ENCODE measurements around the gene DNAJC16.
"Not testable (repeated sequence)": the region's sequence is repeated elsewhere in the genome, so short reads cannot be mapped to it uniquely, and the experiment has no call there.

Gene DNAJC16

GRCh38 chr1:15584489-15585363 lies 58.1 kb downstream of the DNAJC16 start, which contains the start of gene AGMAT:
AGMAT (minus strand) TSS chr1:15585051; CDS start chr1:15584967, 84 bp downstream.
- peak; percentile 42 for DNase-seq

GRCh38 chr1:15592285-15592684 lies 65.6 kb downstream of the DNAJC16 start:
- no peak for DNase-seq

- no peak for DNase-seq
These were observed 69.4 kb downstream of the DNAJC16 start for GRCh38 chr1:15595809-15596617.

- DNase-seq, result no peak
These were observed 71.8 kb downstream of the DNAJC16 start for GRCh38 chr1:15598436-15598835.

- peak; percentile 94 for DNase-seq
These were observed 76.7 kb downstream of the DNAJC16 start for GRCh38 chr1:15603050-15603965.

- not testable (repeated sequence) for DNase-seq
These were observed 77.3 kb downstream of the DNAJC16 start for GRCh38 chr1:15603966-15604282.

- DNase-seq, result not testable (repeated sequence)
These were observed 77.8 kb downstream of the DNAJC16 start for GRCh38 chr1:15604400-15604799.

- DNase-seq, result no peak
These were observed 79.0 kb downstream of the DNAJC16 start for GRCh38 chr1:15605398-15606383.

- no peak for DNase-seq
These were observed 83.0 kb downstream of the DNAJC16 start for GRCh38 chr1:15609631-15610030.

GRCh38 chr1:15610167-15610566 lies 83.5 kb downstream of the DNAJC16 start:
- no peak for DNase-seq

- DNase-seq, result no peak
These were observed 89.9 kb downstream of the DNAJC16 start for GRCh38 chr1:15616373-15617172.

GRCh38 chr1:15617173-15618076 lies 90.8 kb downstream of the DNAJC16 start, which contains the start of gene DDI2:
DDI2 (plus strand) TSS chr1:15617458; CDS start chr1:15617671, 213 bp downstream.
- peak; percentile 97 for DNase-seq

- peak; percentile 44 for DNase-seq
These were observed 91.5 kb downstream of the DNAJC16 start for GRCh38 chr1:15618077-15618654.

GRCh38 chr1:15618655-15619525 lies 92.2 kb downstream of the DNAJC16 start:
- DNase-seq, result no peak

GRCh38 chr1:15620155-15620545 lies 93.5 kb downstream of the DNAJC16 start:
- peak; percentile 76 for DNase-seq

GRCh38 chr1:15620902-15621682 lies 94.4 kb downstream of the DNAJC16 start:
- DNase-seq, result no peak

- no peak for DNase-seq
These were observed 95.3 kb downstream of the DNAJC16 start for GRCh38 chr1:15621975-15622374.

Data from CD4-positive, alpha-beta T cell treated with Interleukin-4 for 4 hours (primary cell).